Astrocyte of the spinal cord (primary cell): ENCODE measurements around the gene SDF2L1.
"Not testable (repeated sequence)": the region's sequence is repeated elsewhere in the genome, so short reads cannot be mapped to it uniquely, and the experiment has no call there.

ENCODE experiments used
- DNase-seq: peaks from one replicate; pipeline ENCODE4 v3.0.0; 2011; ENCODE audit warnings: low read depth, low spot score
- H3K4me3 ChIP-seq: 2 replicates; pipeline ENCODE4 v1.5.1; 2011; ENCODE audit warnings: low read depth, mild to moderate bottlenecking, low read length, moderate library complexity
- in situ Hi-C: cut with HindIII; loops from 2 replicates; pipeline ENCODE4 v1.10.0; 2017; ENCODE audit warnings: low sequenced_read_pairs
- TF ChIP-seq, protein P1 (sequence below): IDR thresholded peaks from 2 replicates; pipeline ENCODE4 v1.5.1; 2012; ENCODE audit warnings: low read depth, mild to moderate bottlenecking, low read length, inconsistent platforms

The SDF2L1 gene

DNA sequence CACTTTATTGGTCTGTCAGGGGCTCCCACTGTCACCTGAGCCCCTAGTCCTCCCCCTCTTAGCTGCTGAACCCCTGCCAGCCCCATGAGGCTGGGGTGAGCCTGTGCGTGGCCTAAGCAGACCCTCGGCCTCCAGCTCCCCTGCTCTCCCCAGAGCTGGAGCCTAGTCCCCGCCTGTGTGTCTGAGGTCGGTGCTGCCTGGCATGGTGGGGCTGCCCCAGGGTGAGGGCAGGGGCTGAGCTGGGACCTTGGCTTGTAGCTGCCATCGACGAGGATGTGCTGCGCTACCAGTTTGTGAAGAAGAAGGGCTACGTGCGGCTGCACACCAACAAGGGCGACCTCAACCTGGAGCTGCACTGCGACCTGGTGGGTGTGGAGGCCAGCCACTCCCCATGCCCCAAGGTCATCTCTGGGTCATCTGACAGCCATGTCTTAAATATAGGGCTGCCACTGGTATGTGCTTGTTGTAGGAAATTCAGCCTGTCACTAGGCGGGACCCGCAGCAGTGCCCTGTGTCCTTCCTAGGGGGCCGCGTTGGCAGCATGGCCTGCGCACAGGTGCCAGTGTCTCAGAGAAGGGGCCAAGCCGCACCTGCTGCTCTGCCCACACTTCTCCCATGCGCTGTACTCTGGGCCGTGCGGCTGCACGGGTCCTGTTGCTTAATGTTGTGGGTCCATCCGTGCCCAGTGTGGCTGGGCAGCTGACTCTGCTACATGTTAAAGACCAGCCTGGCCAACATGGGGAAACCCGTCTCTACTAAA is 44.7 kb downstream of the SDF2L1 start:
- in situ Hi-C loops, result no loop called here

DNA sequence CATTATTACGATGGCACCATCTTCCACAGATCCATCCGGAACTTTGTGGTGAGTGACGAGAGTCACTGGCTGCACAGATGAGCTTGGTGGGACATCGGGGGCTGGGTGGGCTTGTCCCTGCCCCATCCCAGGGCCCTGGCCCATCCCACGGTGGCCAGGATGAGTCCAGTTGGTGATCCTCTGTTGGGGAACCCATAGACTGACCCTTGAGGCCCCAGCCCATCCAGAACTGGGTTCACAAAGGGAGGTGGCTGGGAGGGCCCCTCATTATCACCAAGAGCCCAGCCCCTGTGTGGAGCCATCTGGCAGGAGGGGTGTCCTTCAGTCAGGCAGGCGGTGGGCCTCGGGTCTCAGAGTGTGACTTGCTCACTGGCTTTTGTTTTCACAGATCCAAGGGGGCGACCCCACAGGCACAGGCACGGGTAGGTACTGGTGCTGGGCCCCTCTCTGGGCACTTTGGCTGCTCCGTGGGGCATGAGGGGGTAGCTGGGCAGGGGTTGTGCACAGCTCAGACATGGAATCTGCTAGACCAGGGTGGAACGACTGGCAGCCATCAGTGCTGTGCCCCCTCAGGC is 45.7 kb downstream of the SDF2L1 start:
- H3K4me3 ChIP-seq, result no peak overlapping the region
- in situ Hi-C loops, result no loop called here
- DNase-seq, result no peak
- TF ChIP-seq, protein P1, sequence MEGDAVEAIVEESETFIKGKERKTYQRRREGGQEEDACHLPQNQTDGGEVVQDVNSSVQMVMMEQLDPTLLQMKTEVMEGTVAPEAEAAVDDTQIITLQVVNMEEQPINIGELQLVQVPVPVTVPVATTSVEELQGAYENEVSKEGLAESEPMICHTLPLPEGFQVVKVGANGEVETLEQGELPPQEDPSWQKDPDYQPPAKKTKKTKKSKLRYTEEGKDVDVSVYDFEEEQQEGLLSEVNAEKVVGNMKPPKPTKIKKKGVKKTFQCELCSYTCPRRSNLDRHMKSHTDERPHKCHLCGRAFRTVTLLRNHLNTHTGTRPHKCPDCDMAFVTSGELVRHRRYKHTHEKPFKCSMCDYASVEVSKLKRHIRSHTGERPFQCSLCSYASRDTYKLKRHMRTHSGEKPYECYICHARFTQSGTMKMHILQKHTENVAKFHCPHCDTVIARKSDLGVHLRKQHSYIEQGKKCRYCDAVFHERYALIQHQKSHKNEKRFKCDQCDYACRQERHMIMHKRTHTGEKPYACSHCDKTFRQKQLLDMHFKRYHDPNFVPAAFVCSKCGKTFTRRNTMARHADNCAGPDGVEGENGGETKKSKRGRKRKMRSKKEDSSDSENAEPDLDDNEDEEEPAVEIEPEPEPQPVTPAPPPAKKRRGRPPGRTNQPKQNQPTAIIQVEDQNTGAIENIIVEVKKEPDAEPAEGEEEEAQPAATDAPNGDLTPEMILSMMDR, result no peak

More for the DNA sequence above, 44.7 kb downstream of the SDF2L1 start:
- TF ChIP-seq, protein P1, result no peak
- H3K4me3 ChIP-seq, result no peak overlapping the region
- no peak for DNase-seq

DNA sequence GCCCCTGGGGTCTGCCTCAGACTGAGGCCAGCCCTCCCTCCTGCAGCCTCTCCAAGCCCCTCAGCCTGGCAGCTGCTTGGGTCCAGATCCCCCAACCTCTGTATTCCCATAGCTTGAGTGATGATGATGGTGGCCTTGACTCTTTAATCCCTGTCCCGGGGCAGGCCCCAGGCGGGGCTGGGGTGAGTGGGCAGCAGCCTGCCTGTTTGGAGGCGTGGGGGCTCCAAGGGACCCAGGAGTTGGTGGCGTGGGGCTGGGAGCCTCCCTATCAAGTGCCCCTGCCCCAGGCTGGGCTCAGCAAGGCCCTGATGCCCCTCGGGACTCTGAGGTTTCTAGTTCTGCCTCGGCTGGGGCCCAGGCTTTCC is 46.2 kb downstream of the SDF2L1 start:
- TF ChIP-seq, protein P1, result no peak
- no peak for DNase-seq
- H3K4me3 ChIP-seq, result no peak overlapping the region
- in situ Hi-C loops, result no loop called here

DNA sequence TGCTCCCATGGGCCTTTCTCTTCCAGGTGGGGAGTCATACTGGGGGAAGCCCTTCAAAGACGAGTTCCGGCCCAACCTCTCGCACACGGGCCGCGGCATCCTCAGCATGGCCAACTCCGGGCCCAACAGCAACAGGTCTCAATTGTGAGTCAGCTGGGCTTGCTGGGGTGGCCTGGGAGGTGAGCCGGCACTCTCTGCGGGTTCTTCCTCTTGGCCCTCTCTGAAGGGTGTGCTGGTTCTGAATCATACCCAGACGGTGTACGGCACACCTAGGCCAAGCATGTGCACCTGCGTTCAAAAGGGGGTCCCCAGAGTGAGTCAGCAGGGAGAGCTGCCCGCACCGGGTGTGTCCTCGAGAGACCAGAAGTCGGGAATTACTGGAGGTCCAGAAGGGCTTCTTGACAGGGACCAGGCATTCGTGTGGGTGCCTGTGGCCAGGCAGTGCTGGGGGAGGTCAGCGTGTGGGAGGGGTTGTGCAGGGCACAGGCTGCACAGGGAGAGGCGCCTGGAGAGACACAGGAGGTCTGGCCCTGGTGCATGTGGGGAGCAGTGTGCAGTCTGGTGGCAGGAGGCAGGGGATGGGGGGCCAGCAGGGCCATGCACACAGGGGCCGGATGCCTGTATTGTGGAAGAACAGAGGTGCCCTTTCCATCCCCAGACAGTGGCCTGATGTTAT is 46.7 kb downstream of the SDF2L1 start:
- DNase-seq, result no peak
- TF ChIP-seq, protein P1, result no peak

DNA sequence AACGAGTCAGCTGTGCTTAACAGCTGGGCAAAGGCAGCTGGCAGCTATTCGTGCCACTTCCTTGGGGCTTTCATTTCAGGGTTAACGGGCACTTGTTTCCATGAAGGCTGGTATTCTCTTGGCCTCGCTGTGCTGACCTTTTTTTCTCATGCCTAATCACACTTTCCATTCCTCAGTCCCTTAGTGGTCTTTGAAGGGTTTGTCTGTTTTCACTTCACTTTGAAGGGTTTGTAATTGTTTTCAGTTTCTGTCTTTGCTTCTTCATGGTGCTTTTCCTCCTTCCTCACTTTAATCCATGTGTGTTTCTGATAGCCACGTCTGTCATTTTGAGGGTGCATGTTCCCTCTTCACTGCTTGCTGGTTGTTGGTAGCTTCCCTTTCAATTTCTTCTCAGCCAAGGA is 48.3 kb downstream of the SDF2L1 start:
- no peak overlapping the region for H3K4me3 ChIP-seq
- in situ Hi-C loops, result no loop called here
- TF ChIP-seq, protein P1, result no peak
- no peak for DNase-seq

More for the DNA sequence above, 46.7 kb downstream of the SDF2L1 start:
- no peak overlapping the region for H3K4me3 ChIP-seq
- in situ Hi-C loops, result no loop called here

DNA sequence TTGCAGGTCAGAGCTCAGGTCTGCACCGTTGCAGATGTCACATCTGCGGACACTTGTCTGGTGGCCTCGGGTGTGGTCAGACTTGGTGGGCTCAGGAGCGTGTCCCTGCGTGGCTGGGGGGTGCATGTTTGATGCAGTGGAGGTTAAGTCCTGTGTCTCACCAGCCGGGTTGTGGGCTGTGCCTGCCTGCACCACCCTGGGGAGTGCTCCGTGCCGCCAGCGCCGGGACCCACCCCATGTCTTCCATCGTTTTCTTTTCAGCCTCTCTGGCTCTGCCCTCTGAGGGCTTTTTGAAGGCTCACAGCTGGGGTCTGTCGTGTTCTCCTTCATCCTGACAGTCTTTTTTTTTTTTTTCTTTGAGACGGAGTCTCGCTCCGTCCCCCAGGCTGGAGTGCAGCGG is 49.7 kb downstream of the SDF2L1 start:
- in situ Hi-C loops, result no loop called here
- no peak for DNase-seq
- TF ChIP-seq, protein P1, result no peak
- H3K4me3 ChIP-seq, result no peak overlapping the region

DNA sequence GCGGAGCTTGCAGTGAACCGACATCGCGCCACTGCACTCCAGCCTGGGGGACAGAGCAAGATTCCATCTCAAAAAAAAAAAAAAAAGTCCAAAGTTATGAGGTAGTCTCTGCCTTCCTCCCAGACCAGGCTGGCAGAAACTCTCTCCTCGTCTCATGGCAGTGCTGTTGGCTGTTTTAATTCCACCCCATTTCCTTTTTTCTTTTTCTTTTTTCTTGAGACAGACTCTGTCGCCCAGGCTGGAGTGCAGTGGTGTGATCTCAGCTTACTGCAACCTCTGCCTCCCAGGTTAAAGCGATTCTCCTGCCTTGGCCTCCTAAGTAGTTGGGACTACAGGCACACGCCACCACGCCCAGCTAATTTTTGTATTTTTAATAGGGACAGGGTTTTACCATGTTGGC is 50.8 kb downstream of the SDF2L1 start:
- H3K4me3 ChIP-seq, DNase-seq: not testable (repeated sequence)

More for the DNA sequence above, 50.8 kb downstream of the SDF2L1 start:
- in situ Hi-C loops, result not testable (repeated sequence)
